GM03348 (cell line): ENCODE measurements around the gene SYS1.
A peak's percentile ranks its signal among the peaks of the same experiment; 100 is the strongest.
"Not testable (repeated sequence)": the region's sequence is repeated elsewhere in the genome, so short reads cannot be mapped to it uniquely, and the experiment has no call there.

Source experiments
- DNase-seq: peaks from one replicate; pipeline ENCODE4 v3.0.0; 2012; ENCODE audit warnings: low spot score

SYS1 gene

DNA sequence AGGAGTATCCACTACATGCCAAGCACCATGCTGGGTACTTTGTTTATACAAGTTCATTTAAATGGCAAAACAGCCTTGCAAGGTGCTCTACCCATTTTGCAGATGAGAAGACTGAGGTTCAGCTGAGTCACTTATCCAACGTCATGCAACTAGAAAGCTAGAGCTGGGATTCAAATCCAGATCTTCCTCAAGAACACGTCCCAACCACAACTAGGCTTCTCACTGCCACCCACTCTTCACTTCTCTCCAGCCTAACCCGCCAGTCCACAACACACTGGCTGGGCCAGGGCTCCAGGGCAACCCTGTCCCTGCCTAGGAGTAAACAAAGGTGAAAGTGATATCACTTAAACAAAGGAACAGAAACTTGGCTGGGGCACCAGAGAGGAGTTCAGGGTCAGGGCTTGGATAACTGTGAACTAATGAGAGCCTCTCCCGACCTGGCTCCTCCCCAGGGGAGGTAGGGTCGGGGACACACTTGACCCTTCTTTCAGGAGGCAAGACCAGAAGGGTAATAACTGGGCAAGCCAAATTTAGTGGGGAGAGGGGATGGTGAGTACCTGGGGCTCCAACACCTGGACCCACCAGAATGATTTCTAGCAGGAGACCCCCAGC lies 22.6 kb upstream of the SYS1 start:
- DNase-seq: no peak

DNA sequence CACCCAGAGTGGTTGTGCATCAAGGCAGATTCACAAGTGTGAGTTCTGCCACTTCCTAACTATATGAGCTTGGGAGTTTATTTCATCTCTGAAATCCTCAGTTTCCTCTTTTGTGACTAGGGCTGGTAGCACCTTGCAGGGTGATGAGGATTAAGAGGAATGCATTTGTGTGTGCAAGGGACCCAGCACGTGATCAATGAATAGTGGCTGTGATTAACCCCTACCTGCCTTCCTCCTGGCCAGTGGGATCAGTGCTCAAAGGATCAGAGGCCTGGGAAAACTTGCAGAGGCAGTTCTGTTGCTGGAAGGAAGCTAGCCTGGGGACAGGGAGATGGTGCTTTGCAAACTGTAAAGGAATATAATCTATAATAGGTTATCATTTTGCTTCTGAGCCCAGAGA lies 22.0 kb upstream of the SYS1 start:
- DNase-seq: no peak

DNA sequence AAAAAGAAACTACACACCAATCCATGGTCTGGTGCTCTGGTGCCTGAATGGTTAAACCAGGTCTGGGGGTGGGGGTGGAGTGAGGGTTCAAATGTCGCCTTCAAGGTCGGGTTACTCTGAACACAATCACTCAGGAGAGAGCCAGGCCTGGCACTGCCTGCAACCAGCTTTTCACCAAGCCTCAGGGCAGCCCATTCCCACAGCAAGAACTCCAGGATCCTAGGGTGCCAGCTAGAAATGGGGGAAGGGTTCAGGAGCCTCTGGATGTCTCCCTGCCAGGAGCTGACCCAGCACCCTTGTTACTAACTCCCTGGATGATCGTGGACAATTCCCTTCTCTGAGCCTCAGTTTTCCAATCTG lies 21.4 kb upstream of the SYS1 start:
- no peak for DNase-seq

DNA sequence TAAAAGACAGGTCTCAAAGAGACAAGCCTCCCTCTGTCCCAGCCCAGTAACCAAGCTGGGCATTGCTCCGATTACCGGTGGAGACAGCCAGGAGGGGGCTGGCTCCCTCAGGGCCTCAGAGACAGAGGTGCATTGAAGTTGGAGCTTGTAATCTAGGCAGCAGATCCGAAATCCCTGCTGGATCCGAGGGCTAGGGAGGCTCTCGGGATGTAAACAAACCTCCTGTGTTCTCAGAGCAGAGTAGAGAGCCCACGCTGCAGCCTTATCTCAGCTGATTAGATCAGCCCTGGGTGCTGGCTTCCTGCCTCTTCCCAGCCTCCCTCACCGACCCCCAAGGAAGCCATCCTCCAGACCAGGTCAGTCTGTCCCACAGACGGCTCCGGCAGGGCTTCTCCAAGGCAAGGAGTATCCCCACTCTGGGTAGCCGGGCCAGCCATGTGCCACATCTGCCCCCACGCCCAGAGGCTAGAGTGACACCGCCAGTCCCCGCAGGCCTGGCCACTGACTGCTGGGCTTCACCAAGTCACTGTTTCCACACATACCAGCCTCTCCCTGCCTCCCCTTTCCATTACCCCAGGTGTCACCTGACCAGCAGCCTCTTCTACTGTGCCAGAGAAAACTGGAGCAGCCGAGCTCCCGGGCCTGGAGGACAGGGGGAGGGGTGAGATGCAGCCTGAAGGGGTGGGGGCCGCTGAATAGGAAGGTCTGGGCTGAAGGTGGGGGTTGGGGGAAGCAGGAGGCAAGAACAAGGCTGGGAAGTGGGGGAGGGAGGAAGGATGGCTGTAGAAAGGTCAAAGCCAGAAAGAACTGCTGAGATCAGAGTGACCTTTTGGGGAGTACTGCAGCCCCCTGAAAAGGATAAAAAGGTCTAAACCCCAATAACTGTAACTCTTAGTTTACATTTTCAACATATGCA lies 20.8 kb upstream of the SYS1 start:
- DNase-seq: no peak

DNA sequence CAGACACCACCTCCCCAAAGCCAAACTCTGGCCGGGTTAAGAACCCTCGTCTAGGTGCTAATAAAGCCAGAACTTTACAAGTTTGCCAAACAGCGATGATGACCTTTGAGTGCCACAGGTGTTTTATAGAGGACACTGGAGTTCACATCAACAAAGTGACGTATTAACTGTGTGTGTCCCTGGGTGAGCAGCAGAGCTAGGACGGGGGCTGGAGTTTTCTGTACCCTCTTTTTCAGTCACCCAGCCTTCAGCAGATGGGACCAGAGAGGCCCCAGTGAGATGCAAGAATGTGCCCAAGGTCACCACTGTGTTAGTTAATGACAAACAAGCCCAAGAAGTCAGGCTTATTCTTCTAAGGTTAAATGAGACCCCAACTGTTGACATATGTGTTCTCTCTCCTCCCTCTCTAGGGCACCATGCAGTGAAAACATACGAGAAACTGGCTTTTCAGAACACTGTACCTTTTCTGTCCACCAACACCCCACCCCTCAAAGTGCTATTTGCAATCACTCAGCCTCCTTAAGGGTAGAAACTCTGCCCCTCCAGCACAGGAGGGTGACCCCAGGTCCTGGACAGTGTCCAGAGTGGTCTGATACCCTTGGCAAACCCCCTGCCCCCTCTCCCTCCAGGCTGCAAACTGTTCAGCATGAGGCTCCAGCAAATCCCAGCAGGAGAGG lies 20.0 kb upstream of the SYS1 start:
- no peak for DNase-seq

DNA sequence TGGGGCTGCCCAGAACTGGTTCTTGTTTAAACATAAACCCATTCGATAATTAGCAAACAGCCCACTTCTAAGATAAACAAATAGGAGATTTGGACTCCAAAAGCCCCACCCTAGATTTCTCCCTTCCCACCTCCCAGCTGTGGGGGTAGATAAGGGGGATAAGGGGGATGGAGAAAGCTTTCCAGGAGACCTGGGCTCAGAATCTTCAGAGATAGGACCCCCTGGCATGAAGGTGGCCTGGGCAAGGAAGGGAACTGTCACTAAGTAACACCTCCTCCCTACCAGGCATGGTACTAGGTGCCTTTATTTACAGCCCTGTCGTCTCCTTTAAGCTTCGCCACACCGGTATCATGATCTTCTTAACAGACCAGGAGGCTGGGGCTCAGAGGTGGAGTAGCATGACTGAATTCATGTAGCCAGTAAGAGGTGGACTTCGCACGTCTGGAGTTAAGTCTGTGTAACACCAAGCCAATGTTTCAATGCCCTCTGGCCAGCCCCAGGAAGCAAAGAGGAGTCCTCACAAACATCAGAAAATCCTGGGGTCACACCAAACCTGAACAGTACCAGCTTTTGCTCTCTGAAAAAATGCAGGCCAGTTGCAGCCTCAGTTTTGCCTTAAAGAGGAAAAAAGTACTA lies 19.3 kb upstream of the SYS1 start:
- DNase-seq: no peak

DNA sequence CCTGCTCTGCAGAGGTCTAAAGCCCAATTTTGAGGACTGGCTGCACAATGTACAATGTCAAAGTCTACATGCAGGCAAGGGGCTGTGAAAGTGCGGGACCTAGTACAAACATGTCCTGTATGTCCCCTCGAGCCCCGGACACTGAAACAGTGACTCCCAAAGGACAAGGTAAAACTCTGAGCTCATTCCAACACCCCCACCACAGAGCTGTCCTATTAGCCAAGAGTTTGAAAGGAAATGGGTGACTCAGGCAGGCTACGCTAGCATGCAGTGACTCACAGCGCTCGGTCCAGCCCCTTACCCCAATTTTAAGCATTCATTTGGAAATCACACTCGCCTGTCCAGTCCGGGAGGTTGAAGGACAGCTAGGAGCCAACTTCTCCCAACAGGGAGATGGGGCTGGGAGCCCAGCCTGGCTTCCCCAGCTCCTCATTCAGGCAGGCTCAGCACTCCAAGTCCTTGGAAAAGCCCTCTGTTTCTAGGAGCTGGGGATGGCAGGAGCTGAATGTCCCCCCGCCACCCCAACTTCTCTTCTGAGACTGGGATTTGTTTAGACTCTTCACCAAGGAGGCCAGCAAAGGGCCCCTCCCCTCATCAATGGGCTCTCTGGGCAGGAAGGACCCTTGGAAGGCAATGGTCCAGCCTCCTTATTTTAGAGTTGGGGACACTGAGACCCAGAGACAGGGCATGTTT lies 18.6 kb upstream of the SYS1 start:
- DNase-seq: peak; percentile 85

DNA sequence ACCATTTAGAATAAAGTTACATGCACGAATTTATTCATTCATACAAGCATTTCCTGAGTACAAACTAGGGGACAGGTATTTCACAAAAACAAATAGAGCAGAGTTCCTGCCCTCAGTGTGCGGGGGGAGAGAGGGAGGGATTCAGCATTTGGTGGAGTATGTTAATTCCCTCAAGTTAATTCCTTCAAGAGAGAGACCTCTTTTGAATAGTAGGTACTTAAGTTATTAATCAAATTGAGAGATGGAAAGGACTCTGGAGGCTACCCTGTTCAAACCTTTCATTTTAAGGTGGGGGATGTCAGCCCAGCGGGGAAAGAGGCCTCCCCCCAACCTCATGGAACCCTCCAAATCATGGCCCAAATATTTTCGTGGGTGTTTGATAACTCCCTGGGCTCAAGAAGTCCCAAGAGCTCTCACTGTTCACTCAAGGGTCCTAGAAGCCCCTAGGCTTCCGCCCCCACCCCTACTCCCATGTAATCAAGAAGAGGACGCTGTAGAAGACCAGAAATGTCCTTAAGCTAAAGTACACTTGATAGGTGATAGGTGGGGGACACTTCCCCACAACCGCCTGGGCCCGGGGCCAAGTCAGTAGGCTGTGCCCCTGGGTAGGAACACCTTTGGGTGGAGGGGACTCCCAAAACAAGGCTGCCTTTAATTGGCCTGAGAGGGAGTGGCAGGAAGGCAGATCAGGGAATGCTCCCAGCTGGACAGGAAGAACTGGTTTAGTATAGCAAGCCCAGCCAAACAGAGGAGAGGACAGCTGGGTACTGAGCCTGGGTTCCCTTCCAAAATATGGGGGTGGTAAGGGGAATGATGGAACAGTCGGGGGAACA lies 17.6 kb upstream of the SYS1 start:
- DNase-seq: peak; percentile 44

DNA sequence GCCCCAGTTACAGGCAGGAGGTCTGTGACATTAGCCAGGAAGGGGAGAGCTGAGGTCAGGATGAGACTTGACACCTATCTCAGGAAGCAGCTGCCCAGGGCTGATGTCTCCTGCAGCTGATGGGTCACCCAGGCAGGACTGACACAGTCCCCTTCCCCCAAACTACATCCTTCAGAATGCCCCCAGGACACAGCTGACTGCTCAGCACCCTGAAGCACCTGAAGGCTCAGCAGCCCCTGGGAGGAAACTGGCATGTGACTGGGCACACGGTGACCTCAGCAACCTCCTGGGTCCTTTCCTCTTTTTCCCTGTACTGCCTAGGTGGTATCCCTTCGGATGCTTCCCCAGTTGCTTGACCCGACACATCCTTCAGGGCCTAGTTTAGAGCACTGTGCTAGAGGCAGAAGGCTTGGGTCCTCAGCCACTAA lies 16.7 kb upstream of the SYS1 start:
- DNase-seq: no peak

DNA sequence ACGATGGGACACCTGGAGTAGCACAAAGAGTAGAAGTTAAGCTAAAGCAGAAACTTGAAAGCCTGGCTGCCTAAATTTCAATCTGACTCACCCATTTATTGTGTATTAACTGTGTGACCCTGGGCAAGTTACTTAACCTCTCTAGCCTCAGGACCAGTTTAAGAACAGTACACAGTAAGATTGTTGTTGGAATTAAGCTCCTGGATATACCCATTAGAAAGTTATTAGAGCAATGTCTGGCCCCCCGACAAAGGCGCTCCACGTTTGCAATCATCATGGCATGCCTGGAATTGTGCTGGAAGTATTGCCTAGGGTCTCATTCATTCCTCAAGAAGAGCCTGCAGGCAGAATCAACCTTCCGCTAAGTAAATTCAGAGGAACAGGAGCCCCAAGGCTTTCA lies 16.1 kb upstream of the SYS1 start:
- DNase-seq: no peak

DNA sequence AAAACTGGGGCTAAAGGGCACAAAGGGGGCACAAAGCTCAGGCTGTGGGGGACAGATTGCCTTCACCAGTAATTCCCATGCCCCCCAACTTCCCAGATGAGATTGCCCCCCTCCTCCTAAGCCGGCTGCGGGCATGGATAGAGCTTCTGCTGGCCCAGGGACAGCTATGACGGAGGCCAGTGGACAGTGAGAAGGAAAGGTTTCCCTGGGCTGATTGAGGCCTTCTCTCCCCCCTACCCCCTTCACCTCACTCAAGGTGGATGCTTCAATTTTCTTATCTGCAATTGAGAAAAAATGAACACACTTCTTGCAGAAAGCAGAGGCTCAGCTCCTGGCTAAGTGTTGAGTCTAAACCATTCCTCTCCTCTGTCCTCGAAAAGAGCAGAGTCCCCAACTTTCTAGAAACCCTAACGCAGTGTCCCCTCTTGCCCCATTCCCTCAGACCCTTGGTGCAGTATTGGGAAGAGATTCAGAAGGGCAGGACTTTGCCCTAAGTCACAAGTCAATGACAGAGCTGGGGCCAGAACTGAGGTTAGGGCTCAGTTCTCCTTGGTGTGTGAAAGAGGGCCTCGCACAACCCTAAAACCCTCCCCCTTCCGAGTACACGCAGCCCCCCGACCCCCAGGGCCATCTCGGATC lies 15.5 kb upstream of the SYS1 start:
- peak; percentile 45 for DNase-seq

DNA sequence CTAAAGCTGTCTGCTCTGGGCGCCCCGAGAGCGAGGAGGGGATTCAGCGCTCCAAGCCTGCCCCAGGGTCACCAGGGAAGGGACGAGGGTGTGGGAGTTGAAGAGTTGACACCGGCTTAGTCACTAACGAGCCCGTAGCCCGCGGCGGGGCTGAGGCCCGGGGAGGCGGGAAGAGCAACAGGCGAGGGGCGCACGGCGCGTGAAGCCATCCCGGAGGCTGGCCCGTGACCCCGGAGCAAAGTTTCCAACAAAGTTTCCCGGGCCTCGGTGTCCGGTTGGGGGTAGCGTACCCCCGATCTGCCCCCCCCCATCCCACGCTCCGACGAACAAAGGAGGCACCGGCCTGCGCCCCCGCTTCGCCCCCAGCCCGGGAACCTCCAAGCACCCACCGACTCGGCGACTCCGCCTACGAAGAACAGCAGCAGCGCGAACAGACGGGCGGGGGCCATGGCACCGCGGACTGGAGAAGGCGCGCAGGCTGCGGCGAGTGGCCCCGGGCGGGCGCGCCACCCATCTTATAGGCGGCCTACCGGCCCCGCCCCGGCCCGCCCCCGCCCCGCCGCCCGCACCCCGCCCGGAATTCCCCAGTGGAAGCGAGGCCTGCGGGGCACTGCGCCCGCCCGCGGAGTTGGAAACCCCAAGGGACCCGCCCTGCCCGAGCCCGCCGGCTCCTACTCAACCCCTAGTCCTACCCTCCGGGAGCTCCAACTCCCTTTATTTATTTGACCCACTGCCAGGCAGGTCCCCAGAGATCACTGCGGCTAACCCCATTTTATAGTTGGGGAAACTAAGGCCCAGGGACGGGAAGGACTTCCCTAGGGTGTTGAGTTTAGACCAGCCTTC lies 14.8 kb upstream of the SYS1 start, which contains the start of gene SDC4:
Gene SDC4, minus strand, starts transcription at position 489 of the 843 bp plus-strand sequence. Its CDS starts 40 bp downstream, at position 449.
- DNase-seq: peak; percentile 94

DNA sequence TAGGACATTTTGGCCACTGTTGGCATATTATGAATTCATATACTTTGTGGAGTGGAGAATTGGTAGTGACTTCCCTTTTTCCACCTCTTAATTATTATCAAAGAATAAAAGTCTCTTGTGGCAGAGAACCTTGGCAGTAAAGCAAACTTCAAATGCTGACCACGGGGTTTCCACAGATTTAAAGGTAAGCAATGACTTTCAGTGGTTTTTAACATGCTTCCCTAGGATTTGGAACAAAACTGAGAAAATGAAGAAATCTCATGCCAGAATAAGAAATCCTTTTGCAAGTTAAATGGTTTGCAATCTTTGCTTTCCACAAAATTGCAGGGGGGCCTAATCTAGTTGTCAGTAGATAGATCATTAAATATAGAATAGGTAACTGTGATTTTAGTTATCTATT lies 12.7 kb upstream of the SYS1 start:
- no peak for DNase-seq

DNA sequence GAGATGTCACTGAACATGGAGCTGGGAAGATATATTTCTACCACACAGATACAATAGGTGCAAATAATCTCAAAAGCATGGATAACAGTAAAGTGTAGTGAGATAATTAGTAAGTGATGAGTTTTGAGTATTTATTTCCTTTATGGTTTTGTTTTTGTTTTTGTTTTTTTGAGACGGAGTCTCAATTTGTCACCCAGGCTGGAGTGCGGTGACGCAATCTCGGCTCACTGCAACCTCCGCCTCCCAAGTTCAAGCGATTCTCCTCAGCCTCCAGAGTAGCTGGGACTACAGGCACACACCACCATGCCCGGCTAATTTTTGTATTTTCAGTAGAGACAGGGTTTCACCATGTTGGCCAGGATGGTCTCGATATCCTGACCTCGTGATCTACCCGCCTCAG lies 12.2 kb upstream of the SYS1 start:
- not testable (repeated sequence) for DNase-seq

DNA sequence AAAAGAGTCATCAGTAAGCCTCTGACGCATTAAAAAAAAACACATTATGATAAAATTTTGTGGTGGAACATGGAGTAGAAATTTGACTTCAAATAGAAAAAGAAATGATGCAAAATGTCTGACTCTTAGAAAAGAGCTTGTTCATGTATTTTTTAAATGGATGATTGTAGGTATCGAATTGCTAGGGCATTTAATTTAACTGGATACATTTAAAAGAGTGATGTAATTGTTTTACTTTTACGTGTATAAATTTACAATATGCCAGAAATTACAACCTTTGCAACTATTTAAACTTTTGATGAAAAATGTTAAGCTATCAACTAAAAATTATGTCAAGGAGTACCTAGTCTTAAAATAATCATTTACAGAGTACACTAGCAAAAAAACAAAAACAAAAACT lies 10.2 kb upstream of the SYS1 start:
- DNase-seq: no peak

DNA sequence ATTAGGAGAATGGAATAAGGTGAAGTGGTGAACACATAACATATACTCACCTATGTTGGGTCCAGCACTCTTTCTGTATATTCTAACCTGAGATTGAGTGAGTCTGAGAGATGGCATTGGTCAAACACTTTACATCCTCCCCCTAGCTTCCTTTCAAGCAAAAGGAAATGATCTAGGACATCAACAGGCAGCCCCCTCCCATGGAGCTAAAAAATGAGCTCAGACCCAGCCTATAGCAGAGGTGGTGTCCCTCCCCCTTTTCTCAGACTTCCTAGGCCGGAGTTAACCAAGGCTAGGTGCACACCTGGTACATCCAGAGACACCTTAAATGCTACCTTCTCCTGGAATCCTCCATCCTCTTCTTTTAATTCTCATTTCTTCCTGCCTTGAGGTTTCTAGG lies 9.2 kb upstream of the SYS1 start:
- no peak for DNase-seq

DNA sequence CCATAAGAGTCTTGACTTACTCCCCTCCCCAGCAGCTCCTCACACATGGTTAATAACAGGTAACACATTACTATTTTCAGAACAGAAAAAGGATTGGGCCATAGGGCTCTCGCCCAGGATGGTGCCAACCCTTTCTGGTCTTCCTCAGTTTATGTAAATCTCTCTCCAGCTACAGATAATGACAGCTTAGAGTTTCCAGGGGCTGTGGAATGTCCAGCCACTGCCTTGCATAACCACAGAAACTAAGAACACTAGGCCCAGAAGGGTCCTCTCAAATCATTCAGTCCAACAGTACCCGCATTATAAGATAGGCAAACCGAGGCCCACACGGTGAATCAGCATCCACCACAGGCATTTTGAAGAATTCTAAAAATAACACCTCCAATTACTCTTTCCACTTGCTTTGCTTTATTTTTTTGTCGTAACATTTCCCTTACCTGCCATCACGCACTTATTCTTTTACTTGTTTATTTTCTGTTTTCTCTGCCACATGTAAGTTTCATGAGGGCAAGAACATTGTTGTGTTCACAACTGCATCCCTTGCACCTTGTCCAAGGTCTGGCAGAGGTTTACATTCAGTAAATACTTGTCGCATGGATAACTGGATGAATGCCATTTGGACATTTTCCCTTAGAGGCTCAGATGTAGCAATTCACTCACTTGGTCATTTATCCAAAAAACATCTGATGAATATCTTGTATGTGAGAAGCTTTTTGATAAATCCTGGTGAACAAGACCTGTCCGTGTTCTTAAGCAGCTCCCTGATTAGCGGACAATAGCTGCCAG lies 8.3 kb upstream of the SYS1 start:
- no peak for DNase-seq

DNA sequence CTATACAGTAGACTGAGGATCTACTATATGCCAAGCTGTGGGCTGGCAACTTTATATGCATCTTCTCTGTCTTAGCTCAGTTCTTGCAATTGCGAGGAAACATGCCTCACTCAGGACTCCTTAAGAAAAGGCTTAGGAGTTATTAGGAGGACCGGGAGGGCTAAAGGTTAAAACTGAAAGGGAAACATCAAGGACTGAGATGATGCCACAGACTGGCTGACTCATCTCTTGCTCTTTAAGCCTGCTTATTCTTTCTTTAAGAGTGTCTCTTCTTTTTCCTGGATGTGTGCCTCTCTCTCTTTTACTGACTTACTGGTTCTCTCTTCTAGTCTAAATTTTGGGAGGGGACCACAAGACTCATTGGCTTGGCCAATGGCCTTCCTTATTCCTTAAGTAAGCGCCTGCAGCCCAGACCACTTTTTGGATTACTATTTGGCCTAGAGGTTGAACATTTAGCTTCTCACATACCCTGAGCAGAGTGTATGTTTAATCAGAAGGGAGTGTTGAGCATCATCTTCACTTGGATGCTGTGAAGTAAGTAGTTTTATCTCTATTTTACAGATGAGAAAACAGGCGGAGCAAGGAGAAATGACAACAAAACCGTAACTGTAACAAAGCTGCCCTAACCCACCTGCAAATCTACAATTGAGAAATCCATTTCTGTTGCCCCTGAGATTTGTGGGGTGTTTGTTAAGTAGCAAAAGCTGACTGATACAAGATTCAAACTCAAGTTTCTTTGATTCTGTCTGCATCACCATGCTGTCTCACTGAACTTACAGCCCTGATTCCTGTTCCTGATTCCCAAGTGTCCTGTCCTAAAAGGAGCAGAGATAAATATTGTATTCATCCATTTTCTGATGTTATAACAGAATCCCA lies 7.5 kb upstream of the SYS1 start:
- peak; percentile 50 for DNase-seq
